COLO668 (cell line): ENCODE results near the gene DEFB128.

Experiments
- DNase-seq: peaks from one replicate; lab custom pipeline; 2025; ENCODE audit not compliant: unreplicated experiment; lab: John Stamatoyannopoulos, UW

DEFB128 gene

GRCh38 chr20:157154-157553 lies 32.4 kb downstream of the DEFB128 start, which contains the start of gene DEFB127:
DEFB127 (plus strand) TSS chr20:157454; CDS start chr20:157545, 91 bp downstream.
- DNase-seq = no peak

GRCh38 chr20:152131-152530 lies 37.4 kb downstream of the DEFB128 start:
- DNase-seq = no peak

GRCh38 chr20:145877-146276 lies 43.6 kb downstream of the DEFB128 start:
- DNase-seq = no peak

GRCh38 chr20:142290-142689 lies 47.2 kb downstream of the DEFB128 start, which contains the start of gene DEFB126:
DEFB126 (plus strand) TSS chr20:142590; CDS start chr20:142629, 39 bp downstream.
- DNase-seq = no peak
